ENCODE measurements around the gene C1orf198.

The C1orf198 gene

DNA sequence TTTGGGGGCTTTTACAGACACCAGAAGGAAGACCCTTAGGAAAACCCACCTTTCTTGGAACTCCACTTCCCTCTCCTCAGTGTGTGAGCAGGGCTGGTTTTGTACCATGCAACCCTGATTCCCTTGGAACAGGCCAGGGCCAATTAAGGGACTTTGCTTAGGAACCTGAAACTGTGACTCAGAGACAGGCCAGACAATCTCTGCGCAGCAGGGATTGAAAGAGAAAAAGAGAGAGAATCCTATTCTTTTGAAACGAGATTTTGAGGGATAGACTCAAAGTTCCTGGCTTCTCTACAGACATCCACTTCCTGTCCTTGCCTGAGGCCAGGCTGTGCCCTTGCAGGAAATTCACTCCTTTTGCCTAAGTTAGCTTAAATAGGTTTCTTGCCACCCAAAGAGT, 23.1 kb upstream of the C1orf198 start:
- DNase-seq: no peak

- no peak for DNase-seq
Observed at GRCh38 chr1:230884646-230885045, 16.3 kb upstream of the C1orf198 start.

GRCh38 chr1:230883967-230884366, 15.6 kb upstream of the C1orf198 start:
- no peak for DNase-seq

GRCh38 chr1:230879778-230880177, 11.5 kb upstream of the C1orf198 start:
- DNase-seq: no peak

- no peak for DNase-seq
Observed at GRCh38 chr1:230878591-230878990, 10.3 kb upstream of the C1orf198 start.

GRCh38 chr1:230877924-230878590, 9.7 kb upstream of the C1orf198 start:
- no peak for DNase-seq

DNA sequence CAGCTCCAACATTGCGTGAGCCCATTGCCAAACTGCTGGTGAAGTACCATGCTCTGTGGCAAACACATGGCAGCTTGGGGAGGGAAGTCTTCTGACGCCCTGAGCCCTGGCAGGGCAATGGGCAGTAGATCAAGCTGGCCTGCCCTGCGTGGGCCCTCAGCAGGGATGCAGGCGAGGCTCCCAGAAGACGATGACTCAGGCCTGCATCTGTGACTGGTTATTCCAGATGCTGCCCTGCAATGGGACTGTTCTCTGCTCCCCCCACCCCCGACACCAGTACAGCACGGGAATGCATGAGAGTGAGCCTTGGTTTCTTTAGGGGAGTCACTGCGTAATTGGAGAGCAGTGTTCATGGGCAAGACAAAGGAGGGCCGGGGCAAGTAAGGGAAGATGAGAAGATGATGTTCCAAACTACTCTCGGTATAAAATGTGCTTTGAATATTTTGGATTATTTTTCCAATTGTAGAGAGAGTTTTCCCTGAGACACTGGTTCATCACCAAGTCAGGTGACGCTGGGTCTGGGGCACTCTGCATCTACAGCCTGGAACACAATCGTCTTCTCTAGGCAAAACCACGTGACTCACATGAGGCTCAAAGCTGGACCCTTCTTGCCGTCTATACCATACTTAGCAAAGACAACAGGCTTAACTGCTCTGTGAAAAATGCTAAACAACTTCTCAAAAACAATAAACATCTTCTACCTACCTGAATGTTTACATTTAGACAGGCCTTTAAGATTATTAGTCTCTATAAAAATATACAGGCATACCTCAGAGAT, 9.0 kb upstream of the C1orf198 start:
- DNase-seq: no peak

- DNase-seq: no peak
Observed at GRCh38 chr1:230876660-230877059, 8.3 kb upstream of the C1orf198 start.

- DNase-seq: no peak
Observed at GRCh38 chr1:230875370-230875769, 7.0 kb upstream of the C1orf198 start.

- DNase-seq: no peak
Observed at GRCh38 chr1:230870916-230871315, 2.6 kb upstream of the C1orf198 start.

GRCh38 chr1:230869500-230869899, 1.2 kb upstream of the C1orf198 start:
- DNase-seq: peak; percentile 26

DNA sequence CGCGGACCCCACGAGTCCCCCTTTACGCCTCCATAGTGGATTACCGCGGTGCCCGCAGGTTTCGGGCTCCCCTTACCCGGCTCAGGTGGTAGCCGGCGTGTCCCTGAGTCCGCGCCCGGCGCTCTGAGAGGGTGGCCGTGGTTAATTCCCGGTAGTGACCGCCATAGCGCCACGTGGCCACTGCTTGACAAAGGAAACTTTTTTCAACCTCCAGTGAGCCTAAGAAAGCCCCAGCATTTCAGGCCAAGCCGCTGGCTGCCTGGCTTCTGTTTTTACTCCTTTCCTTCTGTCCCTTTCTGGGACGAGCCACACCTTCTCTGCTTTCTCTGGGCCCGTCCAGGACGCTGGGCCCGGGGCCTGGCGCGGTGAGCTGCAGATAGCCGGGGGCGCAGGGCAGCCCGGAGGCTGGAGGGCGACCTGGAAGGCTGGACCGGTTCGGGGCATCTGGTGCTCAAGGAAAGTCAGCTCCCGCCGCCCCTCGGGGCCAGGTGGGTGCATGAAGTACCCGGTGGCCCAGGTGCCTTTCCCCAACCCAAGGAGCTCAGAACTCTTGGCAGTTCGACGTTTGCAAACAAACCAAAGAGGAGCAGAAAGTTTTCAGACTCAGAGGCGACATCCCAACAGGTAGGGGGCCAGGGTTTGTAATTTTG, 540 bp upstream of the C1orf198 start:
- DNase-seq: peak; percentile 80

GRCh38 chr1:230867101-230867902, 1.0 kb downstream of the C1orf198 start:
- DNase-seq: no peak

DNA sequence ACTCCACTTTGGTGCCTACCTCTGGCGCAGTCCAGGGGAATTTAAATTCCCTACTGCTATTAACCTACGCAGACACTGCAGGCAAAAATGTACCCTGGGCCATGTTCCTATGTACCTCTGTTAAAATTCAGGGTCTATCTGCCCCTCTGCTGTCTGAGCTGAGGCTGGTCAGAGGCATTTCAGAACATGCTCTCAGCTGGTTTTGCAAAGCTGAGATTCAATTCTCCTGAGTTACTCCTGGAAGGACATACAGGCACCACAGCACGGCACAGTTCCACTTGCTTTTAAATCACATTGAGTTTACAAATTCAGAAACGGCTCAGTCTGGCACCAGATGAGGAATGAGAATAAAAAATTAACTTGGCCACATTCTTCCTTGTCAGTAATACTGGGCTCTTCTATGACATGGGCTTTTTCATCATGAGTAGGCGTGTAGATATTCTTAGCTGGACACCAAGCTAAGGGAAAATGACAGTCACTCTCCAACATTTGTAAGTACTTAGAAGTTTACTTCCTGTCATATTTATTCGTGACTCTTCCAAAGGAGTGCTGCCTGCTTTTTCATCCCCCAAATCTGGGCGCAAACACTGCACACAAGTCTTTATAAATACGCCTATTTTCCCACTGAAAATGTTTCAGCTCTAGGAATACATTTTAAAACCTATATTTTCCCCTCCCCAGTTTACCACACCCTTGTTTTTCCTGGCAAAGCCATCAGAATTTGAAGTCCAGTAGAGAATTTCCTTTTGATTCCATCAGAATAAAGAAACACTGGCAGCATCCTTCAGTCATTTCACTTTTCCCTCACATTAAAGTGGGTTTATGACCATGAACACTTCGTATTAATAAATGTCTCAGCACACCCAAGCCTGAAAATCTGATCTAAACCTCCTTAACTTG, 1.9 kb downstream of the C1orf198 start:
- DNase-seq: no peak

DNA sequence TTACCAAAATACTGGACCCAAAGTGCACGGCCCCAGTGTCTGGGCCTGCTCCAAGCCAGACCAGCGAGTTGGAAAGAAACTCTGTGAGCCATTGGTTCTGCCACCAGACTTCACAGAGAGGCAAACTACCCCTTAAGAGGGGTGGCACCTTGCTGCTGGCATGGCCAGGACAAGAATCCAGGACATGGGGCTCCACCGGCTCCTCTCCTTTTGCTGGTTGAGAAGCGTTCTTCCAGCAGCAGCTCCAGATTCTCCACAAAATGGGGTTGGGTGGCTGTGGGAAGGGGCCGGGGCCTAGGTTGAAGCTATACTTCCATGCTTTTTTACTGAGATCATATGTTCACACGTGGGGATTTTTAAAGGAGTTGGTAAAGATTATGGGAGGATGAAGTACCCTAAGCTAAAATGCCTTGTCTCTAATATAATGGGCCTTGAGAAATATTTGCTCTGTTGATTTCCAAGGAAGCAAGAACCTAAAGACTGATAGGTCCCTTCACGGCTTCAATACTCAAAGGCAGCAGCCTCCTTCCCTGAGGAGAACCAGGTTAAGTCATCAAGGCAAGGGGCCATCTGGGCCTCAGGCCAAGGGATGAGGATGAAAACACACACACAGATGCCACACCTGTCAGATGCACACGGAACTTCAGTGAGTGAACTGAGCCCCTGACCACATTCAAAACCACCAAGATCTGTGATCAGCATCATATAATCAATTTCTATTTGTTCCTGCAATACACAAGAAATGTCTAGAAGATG, 3.1 kb downstream of the C1orf198 start:
- no peak for DNase-seq

GRCh38 chr1:230864441-230864840, 3.9 kb downstream of the C1orf198 start:
- no peak for DNase-seq

GRCh38 chr1:230863449-230863848, 4.9 kb downstream of the C1orf198 start:
- no peak for DNase-seq

GRCh38 chr1:230861970-230862595, 6.2 kb downstream of the C1orf198 start:
- DNase-seq: no peak

DNA sequence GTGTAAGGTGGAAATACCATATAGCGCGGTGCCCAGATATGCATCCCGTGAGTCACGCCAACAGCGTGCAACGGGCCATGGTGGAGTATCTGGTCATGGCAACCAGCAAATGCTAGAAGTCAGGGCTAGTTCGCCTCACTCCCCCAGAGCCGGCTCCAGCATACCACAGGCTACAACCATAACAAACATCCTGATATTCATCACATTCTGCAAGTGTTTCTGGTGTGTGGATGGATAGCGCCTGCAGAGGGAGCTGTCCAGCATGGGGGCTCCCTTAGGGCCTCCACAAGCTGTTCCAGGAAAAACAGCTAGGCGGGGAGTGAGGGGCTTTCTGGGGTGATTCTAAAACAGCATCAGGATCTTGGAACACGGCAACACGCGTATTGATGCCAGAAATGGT, 6.8 kb downstream of the C1orf198 start:
- no peak for DNase-seq

DNA sequence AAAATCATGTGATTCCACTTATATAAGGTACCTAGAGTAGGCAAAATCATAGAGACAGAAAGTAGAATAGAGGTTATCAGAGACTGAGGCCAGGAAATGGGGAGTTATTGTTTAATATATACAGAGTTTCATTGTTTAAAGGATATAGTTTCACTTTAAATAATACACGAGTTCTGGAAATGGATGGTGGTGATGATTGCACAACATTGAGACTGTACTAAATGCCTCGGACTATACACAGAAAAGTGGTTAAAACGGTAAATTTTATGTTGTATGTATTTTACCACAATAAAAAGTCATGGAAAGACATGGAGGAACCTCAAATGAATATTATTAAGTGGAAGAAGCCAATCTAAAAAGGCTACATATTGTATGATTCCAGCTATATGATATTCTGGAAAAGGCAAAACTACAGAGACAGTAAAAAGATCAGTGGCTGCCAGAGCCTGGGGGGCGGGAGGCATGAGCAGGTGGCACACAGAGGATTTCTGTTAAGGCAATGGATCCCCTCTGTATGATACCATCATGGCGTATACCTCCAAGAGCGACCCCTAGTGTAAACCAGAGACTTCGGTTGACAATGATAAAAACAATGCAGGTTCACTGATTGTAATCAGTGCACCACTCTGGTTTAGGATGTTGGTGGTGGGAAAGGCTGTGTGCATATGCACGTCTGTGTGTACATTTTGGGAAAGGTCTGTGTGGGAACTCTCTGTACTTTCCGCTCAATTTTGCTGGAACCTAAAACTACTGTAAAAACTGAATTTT, 7.5 kb downstream of the C1orf198 start:
- DNase-seq: no peak

All from NCI-H1092 treated with DMSO at 0.1 percent for 48 hours (cell line).